Measurements from ENCODE around the gene MACO1. TPM values are rescaled to one million over a fixed set of nuclear protein-coding genes. Genes with fewer than 3 reads are reported as not detected.

The MACO1 gene
- total and polyA plus RNA-seq, 10 of the 15 experiments (the other 5 are each of a cell fraction or from before 2014, with no cell fraction given) = 3.2 to 19.8 (median 10.3) TPM

DNA sequence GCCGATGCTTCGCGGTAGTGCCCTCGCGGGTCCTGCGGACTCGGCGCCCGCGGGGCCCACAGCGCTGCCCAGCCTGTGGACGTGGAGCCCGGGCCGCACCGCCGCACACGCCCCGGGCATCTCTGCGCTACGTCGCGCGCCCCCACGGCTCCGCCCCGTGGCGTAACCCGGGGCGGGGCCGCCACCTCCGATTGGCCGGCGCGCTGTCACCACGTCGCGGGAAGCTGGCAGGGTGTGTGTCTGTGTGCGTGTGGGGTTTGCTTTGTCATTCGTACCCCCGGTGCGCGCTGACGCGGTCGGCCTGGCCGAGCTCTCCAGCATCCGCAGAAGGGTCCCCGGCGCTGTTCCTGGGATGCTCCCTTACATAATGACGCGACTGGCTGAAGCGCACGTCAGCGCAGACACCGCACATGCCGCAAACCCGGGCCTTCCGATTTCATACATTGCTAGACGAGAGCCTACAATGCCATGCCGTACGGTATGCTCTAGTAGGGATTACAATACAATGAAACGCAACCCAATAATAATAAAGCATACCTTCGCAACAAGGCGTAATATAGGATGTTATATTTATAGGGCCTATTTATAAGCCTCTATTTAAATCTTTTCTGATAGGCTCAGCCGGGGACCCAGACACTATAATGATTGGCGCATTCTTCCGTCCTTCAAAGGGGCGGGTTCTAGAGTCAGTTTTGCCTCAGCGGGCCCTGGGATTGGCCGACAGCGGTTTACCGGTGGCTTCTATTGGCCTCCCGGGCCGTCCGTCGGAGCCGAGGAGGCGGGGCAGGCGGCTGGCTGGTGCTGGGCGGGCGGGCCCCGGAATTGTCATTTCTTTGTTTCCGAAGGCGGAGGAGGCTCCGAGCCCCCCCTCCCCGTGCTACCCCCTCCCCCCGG is at the start of gene MACO1 (continued):
- TF ChIP-seq, protein P1, sequence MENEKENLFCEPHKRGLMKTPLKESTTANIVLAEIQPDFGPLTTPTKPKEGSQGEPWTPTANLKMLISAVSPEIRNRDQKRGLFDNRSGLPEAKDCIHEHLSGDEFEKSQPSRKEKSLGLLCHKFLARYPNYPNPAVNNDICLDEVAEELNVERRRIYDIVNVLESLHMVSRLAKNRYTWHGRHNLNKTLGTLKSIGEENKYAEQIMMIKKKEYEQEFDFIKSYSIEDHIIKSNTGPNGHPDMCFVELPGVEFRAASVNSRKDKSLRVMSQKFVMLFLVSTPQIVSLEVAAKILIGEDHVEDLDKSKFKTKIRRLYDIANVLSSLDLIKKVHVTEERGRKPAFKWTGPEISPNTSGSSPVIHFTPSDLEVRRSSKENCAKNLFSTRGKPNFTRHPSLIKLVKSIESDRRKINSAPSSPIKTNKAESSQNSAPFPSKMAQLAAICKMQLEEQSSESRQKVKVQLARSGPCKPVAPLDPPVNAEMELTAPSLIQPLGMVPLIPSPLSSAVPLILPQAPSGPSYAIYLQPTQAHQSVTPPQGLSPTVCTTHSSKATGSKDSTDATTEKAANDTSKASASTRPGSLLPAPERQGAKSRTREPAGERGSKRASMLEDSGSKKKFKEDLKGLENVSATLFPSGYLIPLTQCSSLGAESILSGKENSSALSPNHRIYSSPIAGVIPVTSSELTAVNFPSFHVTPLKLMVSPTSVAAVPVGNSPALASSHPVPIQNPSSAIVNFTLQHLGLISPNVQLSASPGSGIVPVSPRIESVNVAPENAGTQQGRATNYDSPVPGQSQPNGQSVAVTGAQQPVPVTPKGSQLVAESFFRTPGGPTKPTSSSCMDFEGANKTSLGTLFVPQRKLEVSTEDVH (IDR thresholded peaks at IDR 0.05; ENCODE audit: low read depth, partially characterized antibody) = peak; percentile 66
- 0 out of 2 replicates have a peak, but pooled peaks have one; percentile 67 for TF ChIP-seq ZNF207 (IDR thresholded peaks at IDR 0.05; ENCODE audit: borderline replicate concordance)
- TF ChIP-seq, protein P2, sequence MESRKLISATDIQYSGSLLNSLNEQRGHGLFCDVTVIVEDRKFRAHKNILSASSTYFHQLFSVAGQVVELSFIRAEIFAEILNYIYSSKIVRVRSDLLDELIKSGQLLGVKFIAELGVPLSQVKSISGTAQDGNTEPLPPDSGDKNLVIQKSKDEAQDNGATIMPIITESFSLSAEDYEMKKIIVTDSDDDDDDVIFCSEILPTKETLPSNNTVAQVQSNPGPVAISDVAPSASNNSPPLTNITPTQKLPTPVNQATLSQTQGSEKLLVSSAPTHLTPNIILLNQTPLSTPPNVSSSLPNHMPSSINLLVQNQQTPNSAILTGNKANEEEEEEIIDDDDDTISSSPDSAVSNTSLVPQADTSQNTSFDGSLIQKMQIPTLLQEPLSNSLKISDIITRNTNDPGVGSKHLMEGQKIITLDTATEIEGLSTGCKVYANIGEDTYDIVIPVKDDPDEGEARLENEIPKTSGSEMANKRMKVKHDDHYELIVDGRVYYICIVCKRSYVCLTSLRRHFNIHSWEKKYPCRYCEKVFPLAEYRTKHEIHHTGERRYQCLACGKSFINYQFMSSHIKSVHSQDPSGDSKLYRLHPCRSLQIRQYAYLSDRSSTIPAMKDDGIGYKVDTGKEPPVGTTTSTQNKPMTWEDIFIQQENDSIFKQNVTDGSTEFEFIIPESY (IDR thresholded peaks at IDR 0.05) = no peak
- peak; percentile 18 to 59; a peak in 2 of 3 replicates for TF ChIP-seq EGR1 (IDR thresholded peaks at IDR 0.05; ENCODE audit: borderline replicate concordance in 1 of 2, low read depth in 2 of 2, low read length in 2 of 2)
- no peak for TF ChIP-seq NRF1 (conservative IDR thresholded peaks at IDR 0.05; ENCODE audit: low read depth, low read length)
- TF ChIP-seq GABPA (IDR thresholded peaks at IDR 0.05; ENCODE audit: low read depth) = no peak
- peak; percentile 94 for TF ChIP-seq BACH1 (IDR thresholded peaks at IDR 0.05; ENCODE audit: borderline replicate concordance)
- TF ChIP-seq DPF2 (IDR thresholded peaks at IDR 0.05) = peak; percentile 97
- TF ChIP-seq YBX1 (IDR thresholded peaks at IDR 0.05) = no peak
- TF ChIP-seq, protein P3, sequence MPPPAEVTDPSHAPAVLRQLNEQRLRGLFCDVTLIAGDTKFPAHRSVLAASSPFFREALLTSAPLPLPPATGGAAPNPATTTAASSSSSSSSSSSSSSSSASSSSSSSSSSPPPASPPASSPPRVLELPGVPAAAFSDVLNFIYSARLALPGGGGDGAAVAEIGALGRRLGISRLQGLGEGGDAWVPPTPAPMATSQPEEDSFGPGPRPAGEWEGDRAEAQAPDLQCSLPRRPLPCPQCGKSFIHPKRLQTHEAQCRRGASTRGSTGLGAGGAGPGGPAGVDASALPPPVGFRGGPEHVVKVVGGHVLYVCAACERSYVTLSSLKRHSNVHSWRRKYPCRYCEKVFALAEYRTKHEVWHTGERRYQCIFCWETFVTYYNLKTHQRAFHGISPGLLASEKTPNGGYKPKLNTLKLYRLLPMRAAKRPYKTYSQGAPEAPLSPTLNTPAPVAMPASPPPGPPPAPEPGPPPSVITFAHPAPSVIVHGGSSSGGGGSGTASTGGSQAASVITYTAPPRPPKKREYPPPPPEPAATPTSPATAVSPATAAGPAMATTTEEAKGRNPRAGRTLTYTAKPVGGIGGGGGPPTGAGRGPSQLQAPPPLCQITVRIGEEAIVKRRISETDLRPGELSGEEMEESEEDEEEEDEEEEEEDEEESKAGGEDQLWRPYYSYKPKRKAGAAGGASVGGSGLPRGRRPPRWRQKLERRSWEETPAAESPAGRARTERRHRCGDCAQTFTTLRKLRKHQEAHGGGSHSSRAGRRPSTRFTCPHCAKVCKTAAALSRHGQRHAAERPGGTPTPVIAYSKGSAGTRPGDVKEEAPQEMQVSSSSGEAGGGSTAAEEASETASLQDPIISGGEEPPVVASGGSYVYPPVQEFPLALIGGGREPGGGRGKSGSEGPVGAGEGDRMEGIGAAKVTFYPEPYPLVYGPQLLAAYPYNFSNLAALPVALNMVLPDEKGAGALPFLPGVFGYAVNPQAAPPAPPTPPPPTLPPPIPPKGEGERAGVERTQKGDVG (CRISPR knock-in tag; IDR thresholded peaks at IDR 0.05) = no peak
- TF ChIP-seq SREBF1 (IDR thresholded peaks at IDR 0.05; ENCODE audit: low read length) = no peak
- TF ChIP-seq IRF4 (IDR thresholded peaks at IDR 0.05; ENCODE audit: low read depth, low read length) = no peak
- TF ChIP-seq, protein P4, sequence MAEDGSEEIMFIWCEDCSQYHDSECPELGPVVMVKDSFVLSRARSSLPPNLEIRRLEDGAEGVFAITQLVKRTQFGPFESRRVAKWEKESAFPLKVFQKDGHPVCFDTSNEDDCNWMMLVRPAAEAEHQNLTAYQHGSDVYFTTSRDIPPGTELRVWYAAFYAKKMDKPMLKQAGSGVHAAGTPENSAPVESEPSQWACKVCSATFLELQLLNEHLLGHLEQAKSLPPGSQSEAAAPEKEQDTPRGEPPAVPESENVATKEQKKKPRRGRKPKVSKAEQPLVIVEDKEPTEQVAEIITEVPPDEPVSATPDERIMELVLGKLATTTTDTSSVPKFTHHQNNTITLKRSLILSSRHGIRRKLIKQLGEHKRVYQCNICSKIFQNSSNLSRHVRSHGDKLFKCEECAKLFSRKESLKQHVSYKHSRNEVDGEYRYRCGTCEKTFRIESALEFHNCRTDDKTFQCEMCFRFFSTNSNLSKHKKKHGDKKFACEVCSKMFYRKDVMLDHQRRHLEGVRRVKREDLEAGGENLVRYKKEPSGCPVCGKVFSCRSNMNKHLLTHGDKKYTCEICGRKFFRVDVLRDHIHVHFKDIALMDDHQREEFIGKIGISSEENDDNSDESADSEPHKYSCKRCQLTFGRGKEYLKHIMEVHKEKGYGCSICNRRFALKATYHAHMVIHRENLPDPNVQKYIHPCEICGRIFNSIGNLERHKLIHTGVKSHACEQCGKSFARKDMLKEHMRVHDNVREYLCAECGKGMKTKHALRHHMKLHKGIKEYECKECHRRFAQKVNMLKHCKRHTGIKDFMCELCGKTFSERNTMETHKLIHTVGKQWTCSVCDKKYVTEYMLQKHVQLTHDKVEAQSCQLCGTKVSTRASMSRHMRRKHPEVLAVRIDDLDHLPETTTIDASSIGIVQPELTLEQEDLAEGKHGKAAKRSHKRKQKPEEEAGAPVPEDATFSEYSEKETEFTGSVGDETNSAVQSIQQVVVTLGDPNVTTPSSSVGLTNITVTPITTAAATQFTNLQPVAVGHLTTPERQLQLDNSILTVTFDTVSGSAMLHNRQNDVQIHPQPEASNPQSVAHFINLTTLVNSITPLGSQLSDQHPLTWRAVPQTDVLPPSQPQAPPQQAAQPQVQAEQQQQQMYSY (CRISPR knock-in tag; IDR thresholded peaks at IDR 0.05) = no peak
- no peak for TF ChIP-seq ASH2L (IDR thresholded peaks at IDR 0.05; ENCODE audit: borderline replicate concordance, low read depth)
- TF ChIP-seq RFX5 (IDR thresholded peaks at IDR 0.05; ENCODE audit: low read depth, low read length) = peak; percentile 66; the same call in 1 of the 2 replicates
- TF ChIP-seq NFXL1 (IDR thresholded peaks at IDR 0.05; ENCODE audit: borderline replicate concordance) = no peak
- no peak for TF ChIP-seq BRCA1 (IDR thresholded peaks at IDR 0.05; ENCODE audit: low read depth, low read length)
- TF ChIP-seq BMI1 (IDR thresholded peaks at IDR 0.05; ENCODE audit: borderline replicate concordance) = no peak
